Measurements from ENCODE around the gene TRIM66.

DNA sequence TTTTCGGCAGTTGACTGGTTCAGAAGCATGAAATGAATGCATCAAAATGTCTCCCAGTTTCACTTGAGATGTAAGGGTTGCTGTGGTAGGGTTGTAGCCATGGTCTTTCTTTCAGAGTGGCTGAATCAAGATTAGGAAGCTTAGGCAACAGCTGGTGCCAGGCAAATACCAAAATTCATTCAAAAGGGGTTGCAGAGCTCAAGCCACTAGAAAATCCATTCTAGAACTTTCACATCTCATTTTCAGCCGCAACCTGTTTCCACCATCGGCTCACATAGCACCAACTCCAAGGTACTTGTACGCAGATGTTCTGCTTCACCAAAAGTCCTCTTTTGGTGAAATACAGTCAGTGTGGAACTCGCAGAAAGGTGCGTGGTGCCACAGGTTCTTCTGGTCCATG is 48.0 kb downstream of the TRIM66 start:
- TF ChIP-seq, protein P1, sequence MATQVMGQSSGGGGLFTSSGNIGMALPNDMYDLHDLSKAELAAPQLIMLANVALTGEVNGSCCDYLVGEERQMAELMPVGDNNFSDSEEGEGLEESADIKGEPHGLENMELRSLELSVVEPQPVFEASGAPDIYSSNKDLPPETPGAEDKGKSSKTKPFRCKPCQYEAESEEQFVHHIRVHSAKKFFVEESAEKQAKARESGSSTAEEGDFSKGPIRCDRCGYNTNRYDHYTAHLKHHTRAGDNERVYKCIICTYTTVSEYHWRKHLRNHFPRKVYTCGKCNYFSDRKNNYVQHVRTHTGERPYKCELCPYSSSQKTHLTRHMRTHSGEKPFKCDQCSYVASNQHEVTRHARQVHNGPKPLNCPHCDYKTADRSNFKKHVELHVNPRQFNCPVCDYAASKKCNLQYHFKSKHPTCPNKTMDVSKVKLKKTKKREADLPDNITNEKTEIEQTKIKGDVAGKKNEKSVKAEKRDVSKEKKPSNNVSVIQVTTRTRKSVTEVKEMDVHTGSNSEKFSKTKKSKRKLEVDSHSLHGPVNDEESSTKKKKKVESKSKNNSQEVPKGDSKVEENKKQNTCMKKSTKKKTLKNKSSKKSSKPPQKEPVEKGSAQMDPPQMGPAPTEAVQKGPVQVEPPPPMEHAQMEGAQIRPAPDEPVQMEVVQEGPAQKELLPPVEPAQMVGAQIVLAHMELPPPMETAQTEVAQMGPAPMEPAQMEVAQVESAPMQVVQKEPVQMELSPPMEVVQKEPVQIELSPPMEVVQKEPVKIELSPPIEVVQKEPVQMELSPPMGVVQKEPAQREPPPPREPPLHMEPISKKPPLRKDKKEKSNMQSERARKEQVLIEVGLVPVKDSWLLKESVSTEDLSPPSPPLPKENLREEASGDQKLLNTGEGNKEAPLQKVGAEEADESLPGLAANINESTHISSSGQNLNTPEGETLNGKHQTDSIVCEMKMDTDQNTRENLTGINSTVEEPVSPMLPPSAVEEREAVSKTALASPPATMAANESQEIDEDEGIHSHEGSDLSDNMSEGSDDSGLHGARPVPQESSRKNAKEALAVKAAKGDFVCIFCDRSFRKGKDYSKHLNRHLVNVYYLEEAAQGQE (IDR thresholded peaks at IDR 0.05; ENCODE audit: insufficient read depth in 1 of 2, low read depth in 2 of 2, low read length in 2 of 2): no peak
- no peak for TF ChIP-seq SIN3A (IDR thresholded peaks at IDR 0.05; ENCODE audit: borderline replicate concordance, insufficient read depth, low read length)
- no peak for TF ChIP-seq FOXP2 (optimal IDR thresholded peaks at IDR 0.05; ENCODE audit: borderline replicate concordance, extremely low read depth, extremely low read length, insufficient read depth)
- no peak for TF ChIP-seq POLR2AphosphoS5 (IDR thresholded peaks at IDR 0.05; ENCODE audit: low read depth, low read length)
